ENCODE data around the gene KCNF1.

The KCNF1 gene, protein sequence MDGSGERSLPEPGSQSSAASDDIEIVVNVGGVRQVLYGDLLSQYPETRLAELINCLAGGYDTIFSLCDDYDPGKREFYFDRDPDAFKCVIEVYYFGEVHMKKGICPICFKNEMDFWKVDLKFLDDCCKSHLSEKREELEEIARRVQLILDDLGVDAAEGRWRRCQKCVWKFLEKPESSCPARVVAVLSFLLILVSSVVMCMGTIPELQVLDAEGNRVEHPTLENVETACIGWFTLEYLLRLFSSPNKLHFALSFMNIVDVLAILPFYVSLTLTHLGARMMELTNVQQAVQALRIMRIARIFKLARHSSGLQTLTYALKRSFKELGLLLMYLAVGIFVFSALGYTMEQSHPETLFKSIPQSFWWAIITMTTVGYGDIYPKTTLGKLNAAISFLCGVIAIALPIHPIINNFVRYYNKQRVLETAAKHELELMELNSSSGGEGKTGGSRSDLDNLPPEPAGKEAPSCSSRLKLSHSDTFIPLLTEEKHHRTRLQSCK

GRCh38 chr2:10911291-10912075 lies at the start of gene KCNF1:
Gene KCNF1, plus strand, starts transcription at chr2:10911934. Its CDS starts 493 bp downstream, at chr2:10912427.
- no peak for DNase-seq

DNA sequence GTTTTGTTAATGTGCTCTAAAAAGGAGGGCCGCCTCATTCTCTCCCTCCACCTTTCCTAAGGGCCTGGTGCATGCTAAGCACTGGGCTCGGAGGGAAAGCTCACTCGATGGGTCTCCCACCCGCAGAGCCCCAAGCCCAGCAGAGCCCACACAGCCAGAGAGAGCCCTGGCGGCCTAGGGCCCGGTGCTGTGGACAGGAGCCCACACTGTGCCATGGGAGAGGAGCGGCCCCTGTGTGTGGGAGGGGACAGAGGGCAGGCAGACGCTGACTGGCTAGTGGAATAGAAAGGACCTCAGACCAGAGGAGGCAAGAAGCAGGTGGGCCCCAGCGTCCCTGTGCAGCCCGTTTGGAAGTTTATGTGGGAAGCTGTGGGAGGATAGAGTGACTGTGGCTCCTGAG lies 49.4 kb upstream of the KCNF1 start:
- no peak for DNase-seq

GRCh38 chr2:10863047-10863446 lies 48.7 kb upstream of the KCNF1 start:
- no peak for DNase-seq

GRCh38 chr2:10863837-10864236 lies 47.9 kb upstream of the KCNF1 start:
- DNase-seq, result peak; percentile 11

- no peak for DNase-seq
Observed at GRCh38 chr2:10864251-10864650, 47.5 kb upstream of the KCNF1 start.

DNA sequence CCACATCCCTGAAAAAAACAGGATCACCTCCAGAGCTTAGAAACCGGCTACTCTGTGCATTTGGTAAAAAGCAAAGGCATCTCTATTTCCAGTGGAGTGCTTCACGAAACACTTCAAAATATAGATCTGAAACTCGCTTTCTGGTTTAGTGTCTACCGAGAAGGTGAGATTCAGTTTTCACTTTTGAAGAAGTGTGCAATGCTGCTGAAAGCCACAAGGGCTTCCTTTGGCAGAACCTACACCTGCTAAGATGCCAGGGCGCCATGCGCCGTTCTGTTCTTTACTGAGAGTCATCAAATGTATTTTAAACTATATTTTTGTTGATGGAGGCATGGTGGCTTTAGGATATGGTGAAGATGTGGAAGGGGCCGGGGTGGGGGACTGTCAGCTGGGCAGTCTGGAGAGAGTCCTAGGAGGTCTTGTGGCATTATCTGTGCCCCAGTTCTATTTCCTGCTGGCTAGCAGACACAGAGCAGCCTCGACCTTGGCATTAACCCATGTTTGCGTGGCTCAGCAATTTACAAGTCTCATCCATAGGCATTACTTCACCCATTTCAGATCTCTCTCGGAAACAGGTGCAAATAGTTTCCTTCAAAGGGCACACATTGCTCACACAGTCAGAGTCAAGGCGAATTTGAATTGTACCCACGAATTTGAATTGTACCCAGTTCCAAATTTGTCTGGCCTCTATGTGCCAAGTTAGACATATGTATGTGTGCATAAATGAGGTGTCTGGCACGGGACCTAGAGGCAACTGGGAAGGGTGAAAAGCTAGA lies 46.7 kb upstream of the KCNF1 start:
- peak; percentile 8 for DNase-seq

GRCh38 chr2:10865841-10866240 lies 45.9 kb upstream of the KCNF1 start:
- DNase-seq, result no peak

DNA sequence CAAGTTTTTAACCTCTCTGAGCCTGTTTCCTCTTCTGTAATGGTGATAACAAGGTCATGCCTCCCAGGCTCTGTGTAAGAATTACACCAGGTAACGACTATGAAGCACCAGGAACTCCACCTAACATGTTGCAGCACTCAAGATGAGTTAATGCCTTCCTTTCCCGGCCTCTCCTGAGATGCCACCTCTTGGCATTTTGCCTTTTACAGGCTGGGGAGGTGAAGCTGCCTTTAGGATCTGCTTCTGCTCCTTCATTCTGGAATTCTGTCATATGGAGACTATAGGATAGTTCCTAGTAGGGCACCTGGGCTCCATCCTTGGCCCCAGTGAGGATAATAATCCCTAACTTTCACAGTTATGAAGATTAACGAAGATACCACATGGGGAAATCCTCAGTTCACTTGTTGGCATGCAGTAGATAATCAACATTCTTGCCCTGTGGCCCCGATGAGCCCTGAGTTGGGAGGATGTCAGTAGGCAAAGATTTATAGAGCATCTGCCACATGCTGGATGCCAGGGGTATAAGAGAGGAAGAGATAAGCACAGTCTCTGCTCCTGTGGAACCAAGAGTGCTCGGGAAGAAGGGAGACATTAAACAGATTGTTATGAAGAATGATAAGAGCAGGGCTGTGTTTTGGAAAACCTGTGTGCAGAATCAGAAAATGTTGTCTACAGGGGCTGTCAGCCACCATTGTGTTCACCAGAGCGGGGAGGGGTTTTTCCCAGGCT lies 43.9 kb upstream of the KCNF1 start:
- DNase-seq, result no peak

- DNase-seq, result no peak
Observed at GRCh38 chr2:10868465-10869314, 43.0 kb upstream of the KCNF1 start.

GRCh38 chr2:10871978-10872377 lies 39.8 kb upstream of the KCNF1 start:
- no peak for DNase-seq

DNA sequence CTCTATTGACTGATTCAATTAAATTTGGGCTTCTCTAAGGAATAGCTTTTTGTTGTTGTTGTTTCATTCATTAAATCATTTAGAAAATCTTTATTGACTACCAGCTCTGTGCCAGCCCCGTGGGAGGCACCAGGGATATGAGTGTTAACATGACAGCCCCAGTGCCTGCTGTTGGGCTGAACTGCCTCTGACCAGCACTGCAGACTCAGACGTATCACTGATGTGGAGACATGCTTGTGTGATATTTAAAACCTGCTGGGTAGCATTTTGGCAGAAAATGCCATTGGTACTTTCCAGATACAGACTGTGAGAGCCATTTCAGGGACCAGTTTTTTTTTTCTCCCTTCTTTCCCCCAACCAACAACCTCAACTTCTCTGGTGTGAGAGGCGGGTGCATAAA lies 38.6 kb upstream of the KCNF1 start:
- DNase-seq, result no peak

- DNase-seq, result no peak
Observed at GRCh38 chr2:10873790-10874437, 37.8 kb upstream of the KCNF1 start.

- no peak for DNase-seq
Observed at GRCh38 chr2:10875126-10875525, 36.6 kb upstream of the KCNF1 start.

- DNase-seq, result no peak
Observed at GRCh38 chr2:10876394-10876793, 35.3 kb upstream of the KCNF1 start.

- no peak for DNase-seq
Observed at GRCh38 chr2:10876963-10877362, 34.8 kb upstream of the KCNF1 start.

GRCh38 chr2:10877651-10878111 lies 34.1 kb upstream of the KCNF1 start:
- no peak for DNase-seq

- DNase-seq, result no peak
Observed at GRCh38 chr2:10878268-10878915, 33.3 kb upstream of the KCNF1 start.

DNA sequence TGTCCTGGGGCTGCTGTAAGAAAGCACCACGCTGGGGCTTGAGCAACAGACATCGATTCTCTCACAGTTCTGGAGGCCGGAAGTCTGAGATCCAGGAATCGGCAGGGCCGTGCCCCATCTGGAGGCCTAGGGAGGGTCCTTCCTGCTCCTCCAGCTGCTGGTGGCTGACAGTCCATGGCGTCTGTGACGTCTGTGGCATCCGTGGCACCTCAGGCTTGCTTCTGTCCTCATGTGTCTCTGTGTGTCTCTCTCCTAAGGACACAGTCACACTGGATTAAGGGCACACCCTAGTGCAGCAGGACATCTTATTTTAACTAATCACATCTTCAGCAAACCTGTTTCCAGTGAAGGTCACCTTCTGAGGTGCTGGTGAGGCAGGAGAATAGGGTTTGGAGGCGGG lies 32.6 kb upstream of the KCNF1 start:
- no peak for DNase-seq

DNA sequence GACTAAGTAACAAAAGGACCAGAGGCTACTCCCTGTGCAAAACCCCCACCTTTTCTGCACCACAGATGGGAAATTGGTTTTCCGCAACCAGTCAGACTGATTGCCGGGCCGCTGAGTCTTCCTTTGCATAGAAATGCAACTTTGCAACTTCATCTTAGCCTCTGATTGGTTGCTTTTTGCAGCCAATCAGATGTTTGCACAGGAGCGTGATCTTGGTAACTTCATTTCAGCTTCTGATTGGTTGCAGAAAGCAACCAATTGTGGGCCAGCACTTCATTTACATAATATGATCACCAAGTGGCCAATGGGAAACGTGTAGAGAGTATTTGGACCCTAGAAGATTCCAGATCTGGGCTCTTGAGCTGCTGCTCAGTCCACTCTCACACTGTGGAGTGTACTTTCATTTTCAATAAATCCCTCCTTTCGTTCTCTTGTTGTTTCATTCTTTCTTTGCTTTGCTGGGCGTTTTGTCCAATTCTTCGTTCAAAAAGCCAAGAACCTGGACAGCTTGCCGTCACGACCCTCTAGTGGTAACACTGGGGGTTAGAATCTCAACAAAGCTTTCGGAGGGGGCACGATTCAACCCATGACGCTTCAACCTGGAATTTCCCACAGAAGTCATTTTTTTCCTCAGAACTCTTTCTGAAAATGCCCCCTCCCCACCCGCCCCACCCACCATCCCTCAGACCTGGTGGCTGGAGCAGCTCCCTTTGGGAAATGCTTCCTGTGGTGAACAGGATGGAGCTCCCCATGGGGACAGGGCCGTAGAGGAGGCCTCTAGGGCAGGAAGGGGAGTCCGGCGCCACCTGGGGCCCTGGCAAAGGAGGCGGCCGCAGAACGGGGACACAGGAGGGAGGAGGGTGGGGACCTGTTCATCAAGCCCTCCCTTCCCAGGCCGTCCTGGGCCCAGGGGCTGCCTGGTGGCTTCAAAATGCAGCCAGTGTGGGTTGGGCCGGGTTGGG lies 31.8 kb upstream of the KCNF1 start:
- no peak for DNase-seq

Data from CD4-positive, alpha-beta T cell treated with Interleukin-4 for 4 hours (primary cell).